ENCODE data around the gene PORCN. TPM values are rescaled to one million over a fixed set of nuclear protein-coding genes. Genes with fewer than 3 reads are reported as not detected.

The PORCN gene
- total and polyA plus RNA-seq, 9 of the 15 experiments (the other 6 are each of a cell fraction or from before 2014, with no cell fraction given) = 0.34 to 5.1 (median 2.8) TPM

- DNase-seq (ENCODE audit: extremely low read depth in 1 of 4, low spot score in 3 of 4) = no peak
- H3K9me1 ChIP-seq (ENCODE audit: control insufficient read depth, insufficient read depth, low read length) = no peaks in the 10 kb centered on the region
- H2AFZ ChIP-seq (ENCODE audit: low read depth, low read length) = no peak overlapping the region
- FAIRE-seq = no peak
- no peaks in the 10 kb centered on the region for H3K9me3 ChIP-seq (replicated peaks; ENCODE audit: control insufficient read depth, insufficient read depth, low read depth, low read length)
- intact Hi-C loops (cut with micrococcal nuclease) (no loop called here), in situ Hi-C loops (cut with MboI) (no loop called here)
- no peak overlapping the region for H3K9ac ChIP-seq (ENCODE audit: insufficient read depth in 1 of 2, low read depth in 2 of 2, low read length in 2 of 2)
- peak; percentile 86 for TF ChIP-seq FOSL1 (tag; conservative IDR thresholded peaks at IDR 0.05)
- TF ChIP-seq YY1 (IDR thresholded peaks at IDR 0.05; ENCODE audit: borderline replicate concordance in 1 of 3, control insufficient read depth in 1 of 3, extremely low read depth in 1 of 3, insufficient read depth in 3 of 3, insufficient read length in 1 of 3, insufficient replicate concordance in 2 of 3, low read depth in 1 of 3, low read length in 2 of 3) = no peak
- ChIA-PET POLR2A (interaction anchor here (0.6 kb wide), 1 partner anchor 340 kb away, joined by 3 read pairs; no protein-coding TSS in a partner anchor), CTCF (ENCODE audit: low intra/inter-chr PET ratio) (no interaction called here)
- no peaks in the 10 kb centered on the region; the same call in 1 of the 2 replicates for H4K20me1 ChIP-seq (replicated peaks; ENCODE audit: control insufficient read depth, insufficient read depth, low read length)
- H3K4me3 ChIP-seq = no peak overlapping the region
- no peaks in the 10 kb centered on the region for H3K27me3 ChIP-seq (ENCODE audit: control insufficient read depth in 2 of 2, insufficient read depth in 2 of 2, low read length in 2 of 2)
- H3K4me1 ChIP-seq (replicated peaks in 1 of 2; ENCODE audit: control insufficient read depth in 2 of 2, insufficient read depth in 2 of 2, low read length in 2 of 2) = no peaks in the 10 kb centered on the region; a peak in 1 of 5 replicates
- no TSS peak for BruUV-seq (replicated peaks)
- H3K27ac ChIP-seq (ENCODE audit: extremely low read depth, low read depth, low read length) = no peak overlapping the region
- no peak overlapping the region for H3K4me2 ChIP-seq (ENCODE audit: insufficient read depth, low read length)
- ATAC-seq = no peak
- no peaks in the 10 kb centered on the region for H3K79me2 ChIP-seq (ENCODE audit: control insufficient read depth, insufficient read depth, low read length)
- WGBS (ENCODE audit: insufficient coverage, low coverage, missing lambda C conversion rate) = 85% methylated on average over 4 of the region's 4 CpGs
- peaks cover 43% of the 10 kb centered on the region; the same call in 2 of the 3 replicates for H3K36me3 ChIP-seq (ENCODE audit: control insufficient read depth, insufficient read depth, low read length)
Observed at GRCh38 chrX:48558271-48558670, 49.5 kb downstream of the PORCN start.

DNA sequence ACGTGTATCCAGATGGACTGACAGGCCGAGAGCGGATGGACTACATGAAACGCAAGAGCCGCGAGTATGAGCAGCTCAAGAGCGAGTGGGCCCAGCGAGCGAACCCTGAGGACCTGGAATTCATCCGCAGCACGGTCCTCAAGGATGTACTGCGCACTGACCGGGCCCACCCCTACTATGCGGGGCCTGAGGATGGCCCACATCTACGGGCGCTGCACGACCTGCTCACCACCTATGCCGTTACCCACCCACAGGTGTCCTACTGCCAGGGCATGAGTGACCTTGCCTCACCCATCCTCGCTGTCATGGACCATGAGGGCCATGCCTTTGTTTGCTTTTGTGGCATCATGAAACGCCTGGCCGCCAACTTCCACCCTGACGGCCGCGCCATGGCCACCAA, 50.8 kb downstream of the PORCN start:
- H3K4me3 ChIP-seq = no peak overlapping the region
- H3K36me3 ChIP-seq (ENCODE audit: control insufficient read depth, insufficient read depth, low read length) = peaks cover 43% of the 10 kb centered on the region; the same call in 2 of the 3 replicates
- ChIA-PET POLR2A (interaction anchor here (1.4 kb wide), 1 partner anchor 14 kb away, joined by 3 read pairs; the partner anchor contains the start of gene RBM3), CTCF (ENCODE audit: low intra/inter-chr PET ratio) (no interaction called here)
- H3K79me2 ChIP-seq (ENCODE audit: control insufficient read depth, insufficient read depth, low read length) = no peaks in the 10 kb centered on the region
- H3K9me3 ChIP-seq (replicated peaks; ENCODE audit: control insufficient read depth, insufficient read depth, low read depth, low read length) = no peaks in the 10 kb centered on the region
- H3K9ac ChIP-seq (ENCODE audit: insufficient read depth in 1 of 2, low read depth in 2 of 2, low read length in 2 of 2) = no peak overlapping the region
- ATAC-seq (no peak), DNase-seq (ENCODE audit: extremely low read depth in 1 of 4, low spot score in 3 of 4) (no peak), FAIRE-seq (no peak)
- no peaks in the 10 kb centered on the region; a peak in 1 of 5 replicates for H3K4me1 ChIP-seq (replicated peaks in 1 of 2; ENCODE audit: control insufficient read depth in 2 of 2, insufficient read depth in 2 of 2, low read length in 2 of 2)
- H3K27me3 ChIP-seq (ENCODE audit: control insufficient read depth in 2 of 2, insufficient read depth in 2 of 2, low read length in 2 of 2) = no peaks in the 10 kb centered on the region
- WGBS (ENCODE audit: insufficient coverage, low coverage, missing lambda C conversion rate) = 95% methylated on average over 16 of the region's 24 CpGs
- BruUV-seq (replicated peaks) = no TSS peak
- intact Hi-C loops (cut with micrococcal nuclease) (no loop called here), in situ Hi-C loops (cut with MboI) (no loop called here)
- no peak overlapping the region for H3K27ac ChIP-seq (ENCODE audit: extremely low read depth, low read depth, low read length)
- H4K20me1 ChIP-seq (replicated peaks; ENCODE audit: control insufficient read depth, insufficient read depth, low read length) = no peaks in the 10 kb centered on the region; the same call in 1 of the 2 replicates
- H3K9me1 ChIP-seq (ENCODE audit: control insufficient read depth, insufficient read depth, low read length) = no peaks in the 10 kb centered on the region
- no peak overlapping the region for H2AFZ ChIP-seq (ENCODE audit: low read depth, low read length)
- H3K4me2 ChIP-seq (ENCODE audit: insufficient read depth, low read length) = no peak overlapping the region
- TF ChIP-seq CBFB (CRISPR knock-in tag; IDR thresholded peaks at IDR 0.05) = no peak
- no peak for TF ChIP-seq NR3C1 (CRISPR knock-in tag; IDR thresholded peaks at IDR 0.05)
- TF ChIP-seq, protein P1, sequence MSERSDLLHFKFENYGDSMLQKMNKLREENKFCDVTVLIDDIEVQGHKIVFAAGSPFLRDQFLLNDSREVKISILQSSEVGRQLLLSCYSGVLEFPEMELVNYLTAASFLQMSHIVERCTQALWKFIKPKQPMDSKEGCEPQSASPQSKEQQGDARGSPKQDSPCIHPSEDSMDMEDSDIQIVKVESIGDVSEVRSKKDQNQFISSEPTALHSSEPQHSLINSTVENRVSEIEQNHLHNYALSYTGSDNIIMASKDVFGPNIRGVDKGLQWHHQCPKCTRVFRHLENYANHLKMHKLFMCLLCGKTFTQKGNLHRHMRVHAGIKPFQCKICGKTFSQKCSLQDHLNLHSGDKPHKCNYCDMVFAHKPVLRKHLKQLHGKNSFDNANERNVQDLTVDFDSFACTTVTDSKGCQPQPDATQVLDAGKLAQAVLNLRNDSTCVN (CRISPR knock-in tag; IDR thresholded peaks at IDR 0.05) = no peak
- TF ChIP-seq, protein P2, sequence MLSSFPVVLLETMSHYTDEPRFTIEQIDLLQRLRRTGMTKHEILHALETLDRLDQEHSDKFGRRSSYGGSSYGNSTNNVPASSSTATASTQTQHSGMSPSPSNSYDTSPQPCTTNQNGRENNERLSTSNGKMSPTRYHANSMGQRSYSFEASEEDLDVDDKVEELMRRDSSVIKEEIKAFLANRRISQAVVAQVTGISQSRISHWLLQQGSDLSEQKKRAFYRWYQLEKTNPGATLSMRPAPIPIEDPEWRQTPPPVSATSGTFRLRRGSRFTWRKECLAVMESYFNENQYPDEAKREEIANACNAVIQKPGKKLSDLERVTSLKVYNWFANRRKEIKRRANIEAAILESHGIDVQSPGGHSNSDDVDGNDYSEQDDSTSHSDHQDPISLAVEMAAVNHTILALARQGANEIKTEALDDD (IDR thresholded peaks at IDR 0.05) = no peak
- no peak for TF ChIP-seq C11orf30 (IDR thresholded peaks at IDR 0.05; ENCODE audit: low read depth)
- no peak for TF ChIP-seq ZNF695 (CRISPR knock-in tag; IDR thresholded peaks at IDR 0.05)
- TF ChIP-seq, protein P3, sequence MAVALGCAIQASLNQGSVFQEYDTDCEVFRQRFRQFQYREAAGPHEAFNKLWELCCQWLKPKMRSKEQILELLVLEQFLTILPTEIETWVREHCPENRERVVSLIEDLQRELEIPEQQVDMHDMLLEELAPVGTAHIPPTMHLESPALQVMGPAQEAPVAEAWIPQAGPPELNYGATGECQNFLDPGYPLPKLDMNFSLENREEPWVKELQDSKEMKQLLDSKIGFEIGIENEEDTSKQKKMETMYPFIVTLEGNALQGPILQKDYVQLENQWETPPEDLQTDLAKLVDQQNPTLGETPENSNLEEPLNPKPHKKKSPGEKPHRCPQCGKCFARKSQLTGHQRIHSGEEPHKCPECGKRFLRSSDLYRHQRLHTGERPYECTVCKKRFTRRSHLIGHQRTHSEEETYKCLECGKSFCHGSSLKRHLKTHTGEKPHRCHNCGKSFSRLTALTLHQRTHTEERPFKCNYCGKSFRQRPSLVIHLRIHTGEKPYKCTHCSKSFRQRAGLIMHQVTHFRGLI (CRISPR knock-in tag; IDR thresholded peaks at IDR 0.05) = no peak
- TF ChIP-seq ZNF76 (CRISPR knock-in tag; IDR thresholded peaks at IDR 0.05; ENCODE audit: borderline replicate concordance) = no peak
- no peak for TF ChIP-seq ELF1 (tag; IDR thresholded peaks at IDR 0.05)
